ENCODE measurements around the gene SFTPB. TPM values are rescaled to one million over a fixed set of nuclear protein-coding genes. Genes with fewer than 3 reads are reported as not detected.
A peak's percentile ranks its signal among the peaks of the same experiment; 100 is the strongest.
"Not testable (repeated sequence)": the region's sequence is repeated elsewhere in the genome, so short reads cannot be mapped to it uniquely, and the experiment has no call there.

SFTPB gene
- total RNA-seq, 2 donors from 2014 or later = not detected

DNA sequence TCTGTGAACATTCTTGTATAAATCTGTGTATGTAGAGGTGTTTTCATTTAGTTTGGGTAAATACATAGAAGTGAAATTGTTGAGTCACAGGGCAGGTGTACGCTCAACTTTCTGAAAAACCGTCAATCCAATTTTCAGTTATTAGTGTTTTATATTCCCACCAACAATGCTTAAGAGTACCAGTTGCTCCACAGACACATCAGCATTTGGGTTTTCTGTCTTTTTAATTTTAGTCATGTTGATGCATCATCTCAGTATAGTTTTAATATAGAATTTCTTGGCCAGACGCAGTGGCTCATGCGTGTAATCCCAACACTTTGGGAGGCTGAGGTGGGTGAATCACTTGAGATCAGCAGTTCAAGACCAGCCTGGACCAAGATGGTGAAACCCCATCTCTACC, 22.9 kb upstream of the SFTPB start:
- Mint-ChIP-seq H3K9me3 (no peaks in the 10 kb centered on the region), H3K27ac (no peak overlapping the region), H3K36me3 (no peaks in the 10 kb centered on the region)
- DNase-seq (ENCODE audit: low spot score in 2 of 2) (no peak), ATAC-seq (peak in 1 of 2 donors; percentile 65)

DNA sequence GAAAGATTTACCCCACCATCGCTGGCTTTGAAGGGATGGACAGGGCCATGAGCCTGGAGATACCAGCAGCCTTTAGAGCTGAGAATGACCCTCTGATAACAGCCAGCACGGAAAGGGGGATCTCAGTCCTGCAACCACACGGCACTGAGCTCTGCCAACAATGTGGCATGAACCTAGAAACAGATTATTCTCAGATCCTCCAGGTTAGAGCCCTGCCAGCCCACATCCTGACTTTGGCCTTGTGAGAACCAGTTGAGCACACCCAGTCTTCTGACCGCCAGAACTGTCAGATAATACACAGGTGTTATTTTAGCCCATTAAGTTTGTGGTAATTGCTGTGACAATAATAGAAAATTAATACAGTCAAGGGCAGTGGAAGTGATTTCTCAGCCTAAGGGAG, 16.8 kb upstream of the SFTPB start:
- Mint-ChIP-seq H3K36me3 (no peaks in the 10 kb centered on the region), H3K9me3 (no peaks in the 10 kb centered on the region), H3K27ac (no peak overlapping the region)
- DNase-seq (ENCODE audit: low spot score in 2 of 2) (no peak), ATAC-seq (no peak)

DNA sequence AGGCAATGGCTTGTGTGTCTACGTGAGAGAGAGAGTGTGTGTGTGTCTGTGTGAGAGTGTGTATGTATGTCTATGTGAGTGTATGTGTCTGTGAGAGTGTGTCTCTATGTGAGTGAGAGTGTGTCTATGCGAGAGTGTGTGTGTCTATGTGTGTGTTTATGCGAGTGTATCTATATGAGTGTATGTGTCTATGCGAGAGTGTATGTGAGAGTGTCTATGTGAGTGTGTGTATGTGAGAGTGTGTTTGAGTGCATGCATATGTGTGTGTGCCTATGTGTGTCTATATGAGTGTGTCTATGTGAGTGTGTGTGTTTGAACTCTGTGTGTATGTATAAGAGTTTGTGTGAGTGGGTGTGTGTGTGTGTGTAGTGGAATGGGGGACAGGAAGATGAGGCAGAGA, 16.4 kb upstream of the SFTPB start:
- DNase-seq (ENCODE audit: low spot score in 2 of 2) (no peak), ATAC-seq (no peak)
- no peaks in the 10 kb centered on the region for H3K36me3 Mint-ChIP-seq
- H3K27ac Mint-ChIP-seq = no peak overlapping the region
- H3K9me3 Mint-ChIP-seq = no peaks in the 10 kb centered on the region

DNA sequence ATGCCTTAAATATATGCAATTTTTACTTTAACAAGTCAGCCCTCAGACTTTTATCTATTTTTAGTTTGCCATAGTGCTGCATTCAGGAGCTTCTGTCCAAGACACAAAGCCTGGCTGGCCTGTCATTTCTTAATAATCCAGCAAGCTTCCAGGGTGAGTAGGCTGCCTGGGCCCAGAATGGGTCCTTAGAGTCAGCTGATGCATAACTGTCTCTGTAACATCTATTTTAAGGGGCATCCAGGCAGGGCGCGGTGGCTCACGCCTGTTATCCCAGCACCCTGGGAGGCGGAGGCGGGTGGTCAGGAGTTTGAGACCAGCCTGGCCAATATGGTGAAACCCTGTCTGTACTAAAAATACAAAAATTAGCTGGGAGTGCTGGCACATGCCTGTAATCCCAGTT, 14.4 kb upstream of the SFTPB start:
- Mint-ChIP-seq H3K27ac (no peak overlapping the region), H3K36me3 (no peaks in the 10 kb centered on the region), H3K9me3 (no peaks in the 10 kb centered on the region)
- peak in 1 of 2 donors; percentile 40 for DNase-seq (ENCODE audit: low spot score in 2 of 2)
- no peak for ATAC-seq

DNA sequence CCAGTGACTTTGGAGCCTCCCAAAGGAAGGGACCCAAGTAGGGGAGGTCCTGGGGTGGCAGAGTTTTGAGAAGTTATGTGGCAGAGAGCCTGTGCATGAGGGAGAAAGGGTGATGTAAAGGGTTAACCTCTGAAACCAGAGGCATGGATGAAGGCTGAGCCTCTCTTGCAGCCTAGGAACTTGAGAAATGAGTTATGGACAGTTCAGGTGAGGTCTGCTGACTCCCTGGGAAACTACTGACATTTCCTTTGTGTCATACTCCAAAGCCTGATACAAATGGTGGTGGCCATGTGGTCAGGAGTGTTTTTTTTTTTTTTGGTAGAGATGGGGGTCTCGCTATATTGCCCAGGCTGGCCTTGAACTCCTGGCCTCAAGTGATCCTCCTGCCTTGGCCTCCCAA, 13.8 kb upstream of the SFTPB start:
- no peak for DNase-seq (ENCODE audit: low spot score in 2 of 2)
- H3K9me3 Mint-ChIP-seq = no peaks in the 10 kb centered on the region
- H3K36me3 Mint-ChIP-seq = no peaks in the 10 kb centered on the region
- peak in 1 of 2 donors; percentile 21 for ATAC-seq
- H3K27ac Mint-ChIP-seq = no peak overlapping the region

DNA sequence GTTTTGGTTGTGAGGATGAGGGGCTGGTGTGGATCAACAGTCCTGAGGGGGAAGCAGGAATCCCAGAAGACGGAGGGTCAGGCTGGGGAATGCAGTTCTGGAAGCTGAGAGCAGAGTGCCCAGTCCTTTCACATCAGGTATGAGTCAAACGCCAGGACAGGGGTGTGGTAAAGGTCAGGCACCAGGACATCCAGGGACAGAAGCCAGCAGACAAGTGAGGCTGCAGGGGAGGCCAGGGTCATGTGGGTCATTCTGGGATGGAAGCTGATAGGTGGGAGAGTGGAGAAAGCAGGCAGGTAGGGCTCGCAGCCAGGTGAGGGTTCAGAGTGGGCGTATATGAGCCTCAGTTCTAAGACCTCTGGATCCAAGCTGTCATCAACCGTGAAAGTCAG, 13.4 kb upstream of the SFTPB start:
- peak in 1 of 2 donors; percentile 33 for DNase-seq (ENCODE audit: low spot score in 2 of 2)
- ATAC-seq = peak in 1 of 2 donors; percentile 2

DNA sequence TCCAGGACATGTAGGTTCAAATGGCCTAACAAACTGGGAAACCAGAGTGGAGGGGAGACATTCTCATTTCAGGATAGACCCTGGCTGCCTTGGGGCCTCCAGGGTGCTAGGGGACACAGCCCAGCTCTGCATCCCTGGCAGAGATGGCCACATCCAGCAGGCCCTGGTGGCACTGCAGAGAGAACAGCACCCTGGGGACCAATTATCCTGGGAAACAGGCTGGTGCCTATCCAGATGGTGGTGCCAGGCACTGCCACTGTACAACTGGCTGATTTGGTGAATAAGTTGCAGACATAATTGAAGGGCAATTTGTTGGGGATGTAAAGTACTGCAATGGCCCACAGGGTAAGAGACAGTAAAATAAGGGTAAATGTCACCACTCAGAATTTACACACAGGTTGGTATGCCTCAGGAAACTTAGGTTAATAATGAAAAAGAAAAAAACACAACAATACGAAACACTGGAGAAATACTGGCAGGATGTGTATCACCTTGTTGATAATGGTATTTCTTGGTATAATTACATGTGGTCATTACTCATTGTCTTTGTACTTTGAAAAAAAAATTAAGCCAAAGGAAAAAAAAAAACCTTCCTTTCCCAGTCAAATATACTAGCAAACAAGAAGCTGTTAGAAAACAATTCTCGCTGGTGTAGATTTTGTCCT, 12.8 kb upstream of the SFTPB start:
- H3K27ac Mint-ChIP-seq = peak overlapping the region; percentile 12 to 44
- DNase-seq (ENCODE audit: low spot score in 2 of 2) (peak in 1 of 2 donors; percentile 48), ATAC-seq (peak in 1 of 2 donors; percentile 67)
- H3K36me3 Mint-ChIP-seq = no peaks in the 10 kb centered on the region
- H3K9me3 Mint-ChIP-seq = no peaks in the 10 kb centered on the region

More for the DNA sequence above, 13.4 kb upstream of the SFTPB start:
- Mint-ChIP-seq H3K27ac (peak overlapping the region; percentile 12 to 44), H3K9me3 (no peaks in the 10 kb centered on the region), H3K36me3 (no peaks in the 10 kb centered on the region)

DNA sequence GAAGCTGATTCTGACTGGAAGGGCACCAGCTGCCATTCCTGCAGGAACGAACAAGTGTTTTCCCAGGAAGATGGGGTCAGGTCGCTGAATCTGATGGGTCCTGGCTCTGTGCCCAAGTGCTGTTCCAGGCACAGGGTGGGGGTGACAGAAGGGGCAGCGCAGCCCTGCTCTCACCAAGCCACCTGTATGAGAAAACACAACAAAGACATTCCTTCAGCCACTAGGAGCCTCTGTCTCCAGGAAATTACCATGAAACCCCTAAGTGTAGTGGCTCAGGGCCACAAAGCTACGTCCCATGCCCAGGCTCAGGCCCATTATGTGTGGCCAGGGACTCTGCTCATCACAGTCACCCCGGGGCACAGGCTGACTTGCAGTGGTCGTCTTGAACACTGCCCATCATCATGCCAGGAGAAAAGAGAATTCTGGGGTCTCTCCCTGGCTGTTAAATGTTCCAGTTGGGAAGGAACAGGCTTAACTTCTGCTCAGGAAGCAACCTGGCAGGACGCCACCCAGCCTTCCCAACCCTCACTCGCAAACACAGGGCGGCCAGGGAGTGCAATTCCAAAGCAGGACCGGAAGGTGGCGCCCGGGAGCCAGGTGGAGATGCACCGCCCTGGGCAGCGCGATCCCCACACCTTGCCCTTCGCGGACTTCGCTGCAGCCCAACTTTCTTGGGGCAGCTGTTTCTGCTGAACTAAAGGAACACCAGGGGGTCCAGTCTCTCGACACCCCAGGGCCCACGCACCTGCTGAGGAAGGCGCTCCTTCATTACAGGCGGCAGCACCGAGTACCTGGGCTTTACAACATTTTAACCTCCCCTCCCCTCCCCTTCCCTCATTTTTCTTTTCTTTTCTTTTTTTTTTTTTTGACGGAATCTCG, 11.0 kb upstream of the SFTPB start:
- Mint-ChIP-seq H3K36me3 (no peaks in the 10 kb centered on the region), H3K9me3 (no peaks in the 10 kb centered on the region), H3K27ac (no peak overlapping the region)

DNA sequence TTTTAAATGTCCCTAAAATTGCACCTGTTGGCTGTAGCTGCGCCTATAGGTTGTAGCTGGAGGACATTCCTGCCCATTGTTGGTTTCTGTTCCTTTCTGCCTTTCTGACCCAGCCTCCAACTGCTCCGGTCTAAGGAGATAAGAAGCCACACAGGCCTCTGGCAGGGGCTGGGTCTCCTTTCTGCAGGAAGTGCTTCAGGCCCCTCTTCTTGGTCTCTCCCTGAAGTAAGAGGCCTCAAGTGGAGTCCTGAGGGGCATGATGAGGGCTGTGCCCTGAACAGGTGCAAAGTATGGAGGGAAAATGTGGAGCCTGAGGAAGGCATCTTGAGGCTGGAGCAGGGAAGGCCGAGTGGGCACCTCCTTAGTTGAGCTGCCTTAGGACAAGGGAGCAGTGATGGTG, 10.4 kb upstream of the SFTPB start:
- ATAC-seq = no peak
- Mint-ChIP-seq H3K9me3 (no peaks in the 10 kb centered on the region), H3K27ac (no peak overlapping the region), H3K36me3 (no peaks in the 10 kb centered on the region)
- DNase-seq (ENCODE audit: low spot score in 2 of 2) = peak in 1 of 2 donors; percentile 39

More for the DNA sequence above, 11.0 kb upstream of the SFTPB start:
- ATAC-seq = peak; percentile 87 to 96
- peak; percentile 72 to 88 for DNase-seq (ENCODE audit: low spot score in 2 of 2)

DNA sequence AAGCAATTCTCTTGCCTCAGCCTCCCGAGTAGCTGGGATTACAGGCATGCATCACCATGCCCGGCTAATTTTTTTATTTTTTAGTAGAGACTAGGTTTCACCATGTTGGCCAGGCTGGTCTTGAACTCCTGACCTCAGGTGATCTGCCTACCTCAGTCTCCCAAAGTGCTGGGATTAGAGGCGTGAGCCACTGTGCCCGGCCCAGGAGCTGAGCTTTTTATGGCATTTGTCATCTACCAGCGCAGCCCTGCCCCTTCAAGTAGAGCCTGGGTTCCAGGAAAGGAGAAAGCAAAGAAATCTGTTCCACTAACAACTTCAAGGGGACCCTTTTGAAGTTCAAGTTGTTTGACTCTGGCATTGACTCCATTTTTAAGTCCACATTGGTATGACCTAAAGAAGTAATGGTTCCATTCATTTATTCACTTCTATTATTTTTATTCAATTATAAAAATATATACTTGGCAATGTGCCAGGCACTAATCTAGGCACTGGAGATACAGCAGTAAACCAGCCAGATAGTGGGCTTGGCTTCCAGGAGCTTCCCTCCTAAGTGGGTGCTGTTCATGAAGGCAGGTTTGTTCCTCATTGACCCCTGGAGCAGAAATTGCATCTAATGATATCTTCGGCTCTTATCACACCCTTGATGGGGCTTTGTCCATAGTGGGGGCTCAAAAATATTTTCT, 8.0 kb upstream of the SFTPB start:
- no peaks in the 10 kb centered on the region for H3K36me3 Mint-ChIP-seq
- no peak overlapping the region for H3K27ac Mint-ChIP-seq
- no peak for DNase-seq (ENCODE audit: low spot score in 2 of 2)
- H3K9me3 Mint-ChIP-seq = no peaks in the 10 kb centered on the region
- no peak for ATAC-seq

DNA sequence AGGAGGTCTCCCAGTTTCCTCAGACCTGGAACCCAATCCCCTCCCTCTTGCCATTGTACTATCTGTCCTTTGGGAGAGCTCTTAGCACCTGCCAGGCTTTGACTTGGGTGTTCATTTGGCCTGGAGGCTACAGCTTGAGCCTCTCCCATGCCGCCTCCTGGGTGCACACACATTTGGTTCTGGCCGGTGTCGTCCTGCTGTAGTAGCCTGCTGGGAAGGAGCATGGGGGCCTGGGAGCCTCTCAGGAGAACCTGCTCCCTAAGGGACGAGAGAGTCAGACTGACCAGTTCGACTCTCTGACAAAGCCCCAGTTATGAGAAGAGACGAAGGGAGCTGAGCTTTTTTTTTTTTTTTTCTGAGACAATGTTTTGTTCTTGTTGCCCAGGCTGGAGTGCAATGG, 7.4 kb upstream of the SFTPB start:
- no peaks in the 10 kb centered on the region for H3K36me3 Mint-ChIP-seq
- no peaks in the 10 kb centered on the region for H3K9me3 Mint-ChIP-seq
- ATAC-seq (no peak), DNase-seq (ENCODE audit: low spot score in 2 of 2) (no peak)
- no peak overlapping the region for H3K27ac Mint-ChIP-seq

DNA sequence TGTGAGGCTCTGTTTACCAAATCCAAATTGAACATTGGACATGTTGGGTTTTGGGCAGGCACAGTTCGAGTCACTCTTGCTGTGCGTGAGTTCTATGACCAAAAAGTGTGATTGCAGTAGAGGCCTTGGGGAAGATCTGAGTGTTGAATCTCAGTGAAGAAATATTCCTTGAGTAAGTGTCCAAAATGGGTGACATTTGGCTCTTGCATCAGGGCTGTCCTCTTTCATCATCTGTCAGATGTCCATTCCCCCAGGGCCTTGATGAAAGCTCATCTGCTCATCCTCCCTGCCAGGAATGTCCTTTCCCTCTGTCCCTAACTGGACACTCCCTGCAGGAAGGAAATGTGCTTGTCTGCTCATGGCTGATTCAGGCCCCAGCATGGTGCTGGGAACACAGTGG, 6.4 kb upstream of the SFTPB start:
- Mint-ChIP-seq H3K9me3 (no peaks in the 10 kb centered on the region), H3K27ac (no peak overlapping the region), H3K36me3 (no peaks in the 10 kb centered on the region)
- ATAC-seq (no peak), DNase-seq (ENCODE audit: low spot score in 2 of 2) (no peak)

DNA sequence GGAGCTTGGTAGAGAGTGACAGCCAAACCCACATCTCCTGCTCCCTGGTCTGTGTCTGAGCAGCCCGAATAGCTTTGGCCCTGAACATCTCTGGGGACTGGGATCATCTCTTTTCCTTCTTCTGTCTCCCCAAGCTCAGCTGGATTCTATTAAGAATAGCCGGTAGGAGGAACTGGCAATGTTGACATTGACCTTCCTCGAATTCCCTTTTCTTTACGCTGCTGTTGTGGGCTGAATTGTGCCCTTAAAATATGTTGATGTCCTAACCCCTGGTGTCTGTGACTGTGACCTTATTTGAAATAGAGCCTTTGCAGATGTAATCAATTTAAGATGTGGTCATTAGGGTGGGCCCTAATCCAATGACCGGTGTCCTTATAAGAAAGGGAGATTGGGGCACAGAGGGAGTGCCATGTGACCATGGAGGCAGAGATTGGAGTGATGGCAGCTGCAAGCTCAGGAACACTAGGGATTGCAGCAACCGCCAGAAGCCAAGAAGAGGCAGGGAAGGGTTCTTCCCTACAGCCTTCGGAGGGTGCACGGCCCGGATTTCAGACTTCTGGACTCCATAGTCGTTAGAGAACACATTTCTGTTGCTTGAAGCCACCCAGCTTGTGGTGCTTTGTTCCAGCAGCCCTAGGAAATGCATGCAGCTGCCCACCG, 5.8 kb upstream of the SFTPB start:
- H3K9me3 Mint-ChIP-seq = no peaks in the 10 kb centered on the region
- H3K36me3 Mint-ChIP-seq = no peaks in the 10 kb centered on the region
- no peak for DNase-seq (ENCODE audit: low spot score in 2 of 2)
- H3K27ac Mint-ChIP-seq = no peak overlapping the region
- no peak for ATAC-seq

DNA sequence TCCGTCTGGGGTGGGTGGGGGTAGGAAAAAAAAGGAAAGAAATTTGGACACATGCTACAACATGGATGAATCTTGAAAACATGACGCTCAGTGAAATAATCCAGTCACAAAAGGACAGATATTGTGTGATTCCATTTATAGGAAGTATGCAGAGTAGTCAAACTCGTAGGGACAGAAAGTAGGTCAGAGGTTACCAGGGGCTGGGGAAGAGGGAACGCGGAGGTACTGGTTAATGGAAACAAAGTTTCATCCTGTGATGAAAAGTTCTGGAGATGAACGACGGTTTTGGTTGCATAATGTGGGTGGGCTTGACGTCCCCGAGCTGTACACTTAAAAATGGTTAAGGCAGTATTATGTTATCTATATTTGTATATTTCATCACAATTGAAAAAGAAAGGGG, 4.5 kb upstream of the SFTPB start:
- ATAC-seq = no peak
- Mint-ChIP-seq H3K36me3 (no peaks in the 10 kb centered on the region), H3K27ac (peak overlapping the region in 1 of 2 donors; percentile 32), H3K9me3 (no peaks in the 10 kb centered on the region)
- DNase-seq (ENCODE audit: low spot score in 2 of 2) = no peak

DNA sequence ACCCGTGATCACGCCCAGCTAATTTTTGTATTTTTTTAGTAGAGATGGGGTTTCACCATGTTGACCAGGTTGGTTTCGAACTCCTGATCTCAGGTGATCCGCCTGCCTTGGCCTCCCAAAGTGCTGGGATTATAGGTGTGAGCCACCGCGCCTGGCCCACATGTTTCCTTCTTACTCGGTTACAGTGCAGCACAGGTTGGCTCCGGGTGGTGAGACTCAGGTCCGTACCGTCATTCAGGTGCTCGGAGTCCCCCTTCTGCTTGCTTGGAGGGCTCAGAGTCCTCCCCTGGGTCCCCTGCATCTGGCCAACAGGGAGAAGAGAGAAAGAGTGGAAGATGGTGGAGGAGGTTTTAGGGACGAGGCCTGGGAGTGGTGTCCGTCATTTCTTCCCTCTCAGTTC, 2.4 kb upstream of the SFTPB start:
- not testable (repeated sequence) for H3K9me3 Mint-ChIP-seq, H3K36me3 Mint-ChIP-seq, H3K27ac Mint-ChIP-seq, ATAC-seq
- DNase-seq (ENCODE audit: low spot score in 2 of 2) = peak in 1 of 2 donors; percentile 44

DNA sequence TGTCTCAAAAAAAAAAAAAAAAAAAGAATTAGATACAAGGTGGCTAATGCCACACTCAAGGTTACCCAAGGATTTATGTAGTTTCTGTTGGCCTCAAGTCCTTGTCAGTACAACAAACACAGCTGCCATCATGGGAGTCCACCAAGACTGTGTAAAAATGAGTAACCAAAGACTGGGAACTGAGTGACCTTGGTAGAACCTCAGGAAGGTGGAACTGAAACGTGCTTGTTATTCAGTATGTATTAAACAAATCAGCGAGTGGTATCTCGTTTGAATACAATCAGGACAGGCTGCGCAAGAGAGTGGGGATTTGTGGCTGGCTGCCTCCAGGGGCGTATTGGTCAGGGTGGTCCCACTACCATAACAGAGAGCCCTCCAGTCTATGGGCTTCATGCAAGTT, 1.6 kb upstream of the SFTPB start:
- Mint-ChIP-seq H3K9me3 (no peaks in the 10 kb centered on the region), H3K36me3 (no peaks in the 10 kb centered on the region), H3K27ac (no peak overlapping the region)
- ATAC-seq (no peak), DNase-seq (ENCODE audit: low spot score in 2 of 2) (peak in 1 of 2 donors; percentile 6)

DNA sequence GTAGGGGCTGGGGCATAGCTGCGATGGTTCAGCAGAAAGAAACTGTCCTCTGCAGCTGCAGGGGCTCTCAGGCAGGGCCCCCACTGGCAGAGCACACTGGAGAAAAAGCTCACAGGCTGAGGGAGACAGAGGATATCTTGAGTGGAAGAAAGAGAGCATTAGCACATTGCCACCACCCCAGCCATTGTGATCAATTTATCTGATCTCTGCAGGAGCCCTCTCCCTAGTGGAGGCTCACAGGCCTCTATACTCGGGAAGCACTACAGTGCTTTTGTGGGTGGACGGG, 801 bp upstream of the SFTPB start:
- Mint-ChIP-seq H3K27ac (peak overlapping the region in 1 of 2 donors; percentile 51), H3K9me3 (no peaks in the 10 kb centered on the region), H3K36me3 (no peaks in the 10 kb centered on the region)
- no peak for ATAC-seq
- peak in 1 of 2 donors; percentile 21 for DNase-seq (ENCODE audit: low spot score in 2 of 2)

Measured in activated naive CD4-positive, alpha-beta T cell treated with anti-CD3 and anti-CD28 coated beads, Interleukin-2, amount 50 U/mL, for 72 hours (primary cell).